Sigmoid colon (tissue), 4 donors: ENCODE results near the gene ADAMTSL1.

Experiments
- CTCF ChIP-seq, 4 experiments: fragments of 450-650 bp in 3 of 4; fragments of 200-600 bp in 1 of 4; IDR thresholded peaks; one replicate each; pipeline ENCODE4 v1.5.1; 2016 to 2019; ENCODE audit warnings: antibody characterized with exemption in 4 of 4, mild to moderate bottlenecking in 3 of 4, moderate library complexity in 2 of 4
- EP300 ChIP-seq, 4 donors: sonication (generic); formaldehyde crosslinking; IDR thresholded peaks; one replicate each; pipeline ENCODE4 v1.6.1; 2017; ENCODE audit warnings: antibody characterized with exemption in 4 of 4
- POLR2A ChIP-seq, 2 donors: fragments of 450-650 bp; IDR thresholded peaks; one replicate each; pipeline ENCODE4 v1.6.1; 2016; ENCODE audit warnings: antibody characterized with exemption in 2 of 2, mild to moderate bottlenecking in 2 of 2, moderate library complexity in 2 of 2
- POLR2AphosphoS5 ChIP-seq, 4 donors: sonication (generic); formaldehyde crosslinking; IDR thresholded peaks; one replicate each; pipeline ENCODE4 v1.6.1; 2017; ENCODE audit warnings: antibody characterized with exemption in 4 of 4

- no peak for TF ChIP-seq CTCF (IDR thresholded peaks at IDR 0.05)
- TF ChIP-seq POLR2A (IDR thresholded peaks at IDR 0.05) = no peak
- TF ChIP-seq POLR2AphosphoS5 (IDR thresholded peaks at IDR 0.05) = no peak
- TF ChIP-seq EP300 (IDR thresholded peaks at IDR 0.05) = no peak
Measured at GRCh38 chr9:18616976-18617375, 143.0 kb downstream of the ADAMTSL1 start.
